MM.1S (cell line): ENCODE data around the gene SLC44A5.

ENCODE experiments used
- CTCF ChIP-seq: fragments of 300-600 bp; sonication (generic); IDR thresholded peaks from 2 replicates; pipeline ENCODE4 v1.5.1; 2016; ENCODE audit warnings: antibody characterized with exemption, low read length, mixed read lengths
- EZH2phosphoT487 ChIP-seq: fragments of 300-600 bp; sonication (generic); IDR thresholded peaks from 2 replicates; pipeline ENCODE4 v1.6.1; 2018; ENCODE audit warnings: antibody characterized with exemption, low read length

- no peak for TF ChIP-seq CTCF
- TF ChIP-seq EZH2phosphoT487: no peak
Observed at GRCh38 chr1:75421371-75421770, 189.5 kb downstream of the SLC44A5 start.
